GM21737 (cell line): Measurements from ENCODE around the gene SLC6A17.

Experiments
- ATAC-seq: cut with Tn5 transposase; IDR thresholded peaks from one replicate; pipeline ENCODE4 v1.9.1; 2021; ENCODE audit warnings: mild to moderate bottlenecking, moderate library complexity; ENCODE audit not compliant: unreplicated experiment

SLC6A17 gene

DNA sequence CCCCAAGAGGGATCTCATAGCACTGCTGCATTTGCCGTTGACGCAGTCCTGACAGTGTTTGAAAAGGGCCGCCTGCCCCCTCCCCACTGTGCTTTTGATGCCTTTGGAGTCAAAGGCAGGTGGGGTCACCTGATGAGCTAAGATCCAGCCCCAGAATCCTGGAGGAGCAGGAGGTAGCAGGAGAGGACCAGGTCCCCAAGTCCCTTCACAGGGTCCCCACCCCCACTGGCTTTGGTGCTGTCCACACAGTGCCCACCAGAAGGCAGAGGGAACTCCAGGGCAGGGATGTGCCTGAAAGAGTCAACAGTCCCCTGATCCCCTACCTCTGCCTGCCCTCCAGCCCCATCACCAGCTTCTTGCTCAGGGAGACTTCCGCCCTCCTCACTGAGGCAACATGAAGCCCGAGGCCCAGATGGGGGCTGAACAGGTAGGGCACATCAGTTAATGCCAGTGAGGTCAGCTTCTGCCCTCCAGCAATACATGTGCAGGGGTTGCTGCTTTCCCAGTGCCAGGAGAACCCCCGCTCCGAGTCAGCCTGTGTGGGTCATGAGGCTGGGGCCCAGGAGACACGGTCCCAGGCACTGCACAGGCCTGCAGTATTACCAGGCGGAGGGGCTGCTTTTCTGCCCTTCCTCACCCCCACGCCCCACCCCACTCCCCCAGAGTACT, 51.0 kb downstream of the SLC6A17 start:
- no peak for ATAC-seq

DNA sequence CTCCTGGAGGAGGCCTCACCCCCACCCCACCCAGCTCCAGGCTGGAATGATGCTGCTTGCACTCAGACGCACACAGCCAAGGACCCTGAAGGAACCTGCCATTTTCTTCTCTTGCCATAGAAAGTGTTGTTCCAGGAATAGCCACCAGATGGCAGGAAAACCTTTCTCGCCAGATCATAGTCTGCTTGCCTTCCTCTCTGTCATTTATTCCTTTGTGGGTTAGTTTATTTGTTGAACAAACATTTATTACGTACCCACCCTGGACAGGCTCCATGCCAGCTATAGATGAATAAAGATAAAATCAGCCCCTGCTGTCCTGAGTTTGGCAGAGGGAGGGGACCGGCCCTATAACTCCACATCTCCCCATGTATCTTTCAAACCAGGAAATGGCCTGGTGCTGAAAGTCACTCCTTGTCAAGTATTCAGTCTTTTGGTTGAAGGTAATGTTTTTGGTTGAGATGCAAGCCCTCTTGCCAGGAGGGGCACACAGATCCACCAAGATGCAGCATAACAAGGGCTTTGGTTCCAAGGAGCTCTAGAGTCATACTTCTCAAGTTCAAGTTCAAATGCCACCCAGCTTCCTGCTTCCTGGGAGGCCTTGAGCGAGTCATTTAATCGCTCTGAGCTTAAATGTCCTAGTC, 52.8 kb downstream of the SLC6A17 start:
- ATAC-seq: no peak

DNA sequence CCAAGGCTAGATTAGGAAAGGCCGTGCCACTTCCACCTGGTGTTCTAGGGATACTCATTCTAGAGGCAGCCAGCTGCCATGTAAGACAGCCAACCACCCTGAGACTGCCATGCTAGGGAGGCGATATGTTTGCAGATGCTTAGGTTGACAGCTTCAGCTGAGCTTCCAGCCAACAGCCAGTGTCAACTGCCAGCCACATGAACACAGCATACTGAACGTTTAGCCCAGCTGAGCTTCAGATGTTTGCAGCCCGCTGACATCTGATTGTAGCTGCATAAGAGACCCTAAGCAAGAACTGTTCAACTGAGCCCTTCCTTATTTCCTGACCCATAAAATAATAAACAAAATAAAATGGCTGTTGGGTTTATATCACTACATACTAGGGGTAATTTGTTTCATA, 54.9 kb downstream of the SLC6A17 start:
- no peak for ATAC-seq

DNA sequence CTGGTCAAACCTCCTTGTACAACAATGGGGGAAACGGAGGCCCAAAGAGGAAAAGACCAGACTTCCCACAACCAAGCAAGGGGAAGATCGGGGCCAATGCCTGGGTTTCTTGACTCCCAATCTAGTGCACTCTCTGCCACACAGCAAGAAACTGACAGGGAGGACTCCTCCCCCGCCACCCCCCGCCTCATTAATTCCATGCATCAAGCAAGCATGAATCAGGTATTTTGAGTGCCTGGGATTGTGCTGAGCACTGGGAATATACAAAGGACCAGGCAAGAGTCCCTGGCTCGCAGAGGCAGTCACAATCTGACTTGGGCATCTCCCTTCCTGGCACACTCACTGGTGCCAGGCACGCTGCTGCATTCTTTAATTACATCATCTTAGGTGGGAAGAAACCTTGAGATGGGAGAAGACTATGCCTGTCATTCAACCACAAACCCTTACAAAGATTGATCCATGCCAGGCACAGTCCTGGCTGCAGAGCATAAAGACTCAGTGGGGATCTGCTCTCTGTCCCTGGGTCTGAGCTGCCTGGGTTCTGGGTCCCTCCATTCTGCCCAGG, 55.4 kb downstream of the SLC6A17 start:
- no peak for ATAC-seq

DNA sequence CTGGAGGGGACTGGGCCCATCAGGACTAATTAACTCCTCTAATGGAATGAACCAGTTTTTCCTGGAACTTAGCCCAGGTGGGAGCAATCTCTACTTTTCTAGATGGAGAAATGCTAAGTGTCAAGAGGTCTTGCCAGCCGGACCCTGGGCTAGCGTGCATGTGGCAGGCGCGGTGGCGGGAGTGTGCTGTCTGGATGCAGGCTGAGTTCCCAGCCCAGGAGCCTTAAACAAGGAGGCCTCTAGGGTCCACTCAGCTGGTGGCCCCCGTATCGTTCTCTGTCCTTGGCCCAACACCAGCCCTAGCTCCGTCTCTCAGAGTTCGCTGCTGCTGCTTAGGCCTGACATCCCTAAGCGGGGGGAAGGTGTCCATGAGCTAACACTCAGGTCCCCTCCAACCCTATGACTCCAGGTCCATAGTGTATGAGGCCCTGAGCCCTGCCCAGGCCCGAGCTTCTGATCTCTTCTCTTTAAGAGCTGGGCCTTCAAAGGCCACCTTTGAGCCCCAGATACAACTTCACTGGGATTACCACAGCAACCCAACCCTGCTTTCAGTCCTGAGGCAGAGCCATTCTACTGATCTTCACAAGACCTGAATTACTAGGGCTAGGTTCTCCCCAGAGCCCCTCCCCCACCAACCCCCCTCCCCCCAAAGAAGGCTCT, 56.1 kb downstream of the SLC6A17 start:
- ATAC-seq: no peak

DNA sequence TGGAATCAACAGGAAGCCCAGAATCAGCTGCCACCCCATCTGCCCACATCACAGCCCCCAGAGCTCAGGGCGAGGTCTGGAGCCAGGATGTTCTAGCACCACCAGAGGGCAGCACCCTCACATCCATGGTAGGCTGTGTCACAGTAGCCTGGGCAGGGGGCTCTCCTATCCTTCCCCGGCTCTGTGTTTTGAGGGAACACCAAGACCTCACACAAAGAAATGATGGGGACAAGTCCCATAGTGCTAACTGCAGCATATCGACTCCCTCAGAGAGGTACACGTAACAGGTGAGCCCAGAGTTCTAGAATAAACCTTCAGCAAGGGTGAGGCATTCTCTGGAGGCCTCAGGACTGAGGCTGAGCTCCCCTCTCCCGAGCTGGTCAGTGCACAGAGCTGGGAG, 57.5 kb downstream of the SLC6A17 start:
- ATAC-seq: no peak

DNA sequence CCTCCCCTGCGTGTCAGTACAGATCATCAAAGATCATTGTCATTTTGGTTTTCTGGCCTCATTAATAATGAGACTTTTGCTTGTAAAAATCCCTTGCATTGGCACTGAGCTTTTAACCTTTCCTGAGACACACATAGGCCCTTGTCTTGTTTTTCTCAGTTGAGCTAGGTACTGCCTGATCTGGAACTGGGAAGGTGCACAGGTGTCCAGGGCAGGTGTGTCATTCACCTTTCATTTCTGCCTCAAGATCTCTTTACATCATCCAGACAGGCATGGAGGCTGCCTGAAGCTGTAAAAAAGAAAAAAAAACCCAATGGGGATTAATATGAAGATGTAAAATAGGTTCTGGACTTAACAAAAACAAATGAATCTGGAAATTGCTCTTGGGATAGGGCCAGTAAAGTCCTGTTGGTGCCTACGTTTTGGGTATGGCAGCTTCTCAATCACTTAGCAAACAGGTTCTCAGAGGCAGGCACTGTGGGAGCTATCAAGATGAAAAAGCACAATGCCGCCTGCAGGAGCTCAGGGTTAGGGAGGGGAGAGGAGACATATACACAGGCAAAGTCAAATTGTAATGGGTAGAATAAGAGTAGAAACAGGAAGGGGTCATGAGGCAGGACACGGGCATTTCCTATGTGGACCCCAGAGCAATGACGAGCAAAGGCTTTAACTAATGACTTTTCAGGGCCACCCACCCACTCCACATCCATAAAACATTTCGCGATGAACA, 58.8 kb downstream of the SLC6A17 start:
- ATAC-seq: no peak

DNA sequence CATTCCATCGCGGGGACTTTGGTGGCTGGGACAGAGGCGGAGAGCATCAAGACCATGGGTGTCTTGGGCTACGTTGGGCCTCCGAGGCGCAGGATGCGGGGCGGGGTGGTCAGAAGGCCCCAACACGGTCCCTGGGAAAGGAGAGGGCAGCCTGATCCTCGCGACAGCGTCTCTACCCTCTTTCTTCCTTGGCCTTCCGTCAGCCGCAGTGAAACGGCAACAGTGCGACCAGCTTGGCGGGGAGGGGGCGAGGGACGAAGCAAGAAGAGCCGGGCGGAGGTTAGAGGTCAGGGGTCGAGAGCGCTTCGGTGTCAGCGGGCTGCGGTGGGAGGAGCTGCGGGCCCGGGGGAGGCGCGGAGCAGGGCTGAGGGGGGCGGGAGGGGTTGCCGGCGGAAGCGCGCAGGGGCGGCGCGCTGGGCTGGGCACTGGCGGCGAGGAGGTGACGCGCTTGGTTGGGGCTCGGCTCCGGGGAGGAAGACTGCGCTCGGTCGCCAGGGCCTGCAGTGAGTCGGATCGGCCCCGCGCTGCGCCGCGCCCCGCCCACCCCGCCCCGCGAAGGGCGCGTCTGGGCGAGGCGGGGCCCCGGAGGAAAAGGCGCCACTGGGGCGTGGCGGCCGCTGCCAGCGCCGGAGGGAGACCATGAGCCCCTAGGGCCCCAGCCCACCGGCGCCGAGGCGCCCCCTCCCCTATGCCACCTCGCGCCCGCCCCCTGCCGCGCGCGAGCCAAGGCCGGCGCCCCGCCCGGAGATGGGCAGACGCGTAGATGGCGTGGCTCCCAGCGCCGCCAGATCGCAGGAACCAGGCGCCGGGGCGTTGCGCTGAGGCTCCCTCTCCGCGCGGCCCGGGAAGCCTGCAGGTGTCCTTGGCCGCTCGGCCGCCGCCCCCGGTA, 59.7 kb downstream of the SLC6A17 start, which contains the start of gene KCNC4:
KCNC4 (plus strand) TSS at position 600 of the 889 bp plus-strand sequence. CDS start 1,186 bp downstream, outside the sequence.
- ATAC-seq: peak; percentile 76

DNA sequence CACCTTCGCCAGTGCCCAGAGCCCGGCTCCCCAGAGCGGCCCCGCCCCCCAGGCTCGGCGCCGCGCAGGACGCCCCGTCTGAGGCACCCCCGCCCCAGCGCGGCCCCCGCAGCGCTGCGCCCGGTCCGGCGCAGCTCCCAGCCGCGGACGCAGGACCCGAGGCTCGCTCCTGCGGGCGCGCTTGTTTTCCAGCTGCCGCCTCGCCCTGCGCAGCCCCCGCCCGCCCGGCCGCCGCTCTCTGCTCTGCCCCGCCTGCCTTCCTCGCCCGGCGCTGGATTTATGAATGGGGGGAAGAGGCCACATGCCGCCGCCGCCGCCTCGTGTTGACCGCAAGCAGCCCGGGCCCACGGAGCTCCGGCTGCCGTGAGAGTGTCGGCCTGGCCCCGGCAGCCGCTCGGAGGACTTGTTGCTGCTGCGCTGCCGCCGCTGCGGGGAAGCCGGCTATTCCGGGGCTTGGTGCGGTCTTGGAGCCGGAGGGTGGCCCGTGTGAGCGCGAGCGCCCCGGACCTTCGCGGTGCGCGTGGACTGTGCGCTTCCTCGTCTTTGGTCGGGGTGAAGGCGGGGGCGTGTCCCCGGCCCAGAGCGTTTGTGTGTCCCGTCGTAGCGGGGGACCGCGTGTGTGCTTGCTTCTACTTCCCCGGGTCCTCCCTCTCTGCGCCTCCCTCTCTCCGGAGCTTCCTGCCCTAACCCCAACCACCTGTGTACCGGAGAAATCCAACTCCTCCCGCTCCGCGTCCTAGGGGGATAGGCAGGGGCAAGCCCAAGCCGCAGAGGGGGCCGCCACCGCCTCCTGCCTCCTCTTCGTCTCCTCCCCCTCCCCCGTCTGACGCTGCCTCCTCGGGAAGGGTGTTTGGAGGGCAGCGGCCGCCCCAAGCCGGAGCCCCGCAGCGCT, 60.6 kb downstream of the SLC6A17 start:
- ATAC-seq: peak; percentile 21

DNA sequence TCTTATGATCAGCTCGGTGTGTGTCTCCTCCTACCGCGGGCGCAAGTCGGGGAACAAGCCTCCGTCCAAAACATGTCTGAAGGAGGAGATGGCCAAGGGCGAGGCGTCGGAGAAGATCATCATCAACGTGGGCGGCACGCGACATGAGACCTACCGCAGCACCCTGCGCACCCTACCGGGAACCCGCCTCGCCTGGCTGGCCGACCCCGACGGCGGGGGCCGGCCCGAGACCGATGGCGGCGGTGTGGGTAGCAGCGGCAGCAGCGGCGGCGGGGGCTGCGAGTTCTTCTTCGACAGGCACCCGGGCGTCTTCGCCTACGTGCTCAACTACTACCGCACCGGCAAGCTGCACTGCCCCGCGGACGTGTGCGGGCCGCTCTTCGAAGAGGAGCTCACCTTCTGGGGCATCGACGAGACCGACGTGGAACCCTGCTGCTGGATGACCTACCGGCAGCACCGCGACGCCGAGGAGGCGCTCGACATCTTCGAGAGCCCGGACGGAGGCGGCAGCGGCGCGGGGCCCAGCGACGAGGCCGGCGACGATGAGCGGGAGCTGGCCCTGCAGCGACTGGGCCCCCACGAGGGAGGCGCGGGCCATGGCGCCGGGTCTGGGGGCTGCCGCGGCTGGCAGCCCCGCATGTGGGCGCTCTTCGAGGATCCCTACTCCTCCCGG, 61.3 kb downstream of the SLC6A17 start:
- no peak for ATAC-seq

DNA sequence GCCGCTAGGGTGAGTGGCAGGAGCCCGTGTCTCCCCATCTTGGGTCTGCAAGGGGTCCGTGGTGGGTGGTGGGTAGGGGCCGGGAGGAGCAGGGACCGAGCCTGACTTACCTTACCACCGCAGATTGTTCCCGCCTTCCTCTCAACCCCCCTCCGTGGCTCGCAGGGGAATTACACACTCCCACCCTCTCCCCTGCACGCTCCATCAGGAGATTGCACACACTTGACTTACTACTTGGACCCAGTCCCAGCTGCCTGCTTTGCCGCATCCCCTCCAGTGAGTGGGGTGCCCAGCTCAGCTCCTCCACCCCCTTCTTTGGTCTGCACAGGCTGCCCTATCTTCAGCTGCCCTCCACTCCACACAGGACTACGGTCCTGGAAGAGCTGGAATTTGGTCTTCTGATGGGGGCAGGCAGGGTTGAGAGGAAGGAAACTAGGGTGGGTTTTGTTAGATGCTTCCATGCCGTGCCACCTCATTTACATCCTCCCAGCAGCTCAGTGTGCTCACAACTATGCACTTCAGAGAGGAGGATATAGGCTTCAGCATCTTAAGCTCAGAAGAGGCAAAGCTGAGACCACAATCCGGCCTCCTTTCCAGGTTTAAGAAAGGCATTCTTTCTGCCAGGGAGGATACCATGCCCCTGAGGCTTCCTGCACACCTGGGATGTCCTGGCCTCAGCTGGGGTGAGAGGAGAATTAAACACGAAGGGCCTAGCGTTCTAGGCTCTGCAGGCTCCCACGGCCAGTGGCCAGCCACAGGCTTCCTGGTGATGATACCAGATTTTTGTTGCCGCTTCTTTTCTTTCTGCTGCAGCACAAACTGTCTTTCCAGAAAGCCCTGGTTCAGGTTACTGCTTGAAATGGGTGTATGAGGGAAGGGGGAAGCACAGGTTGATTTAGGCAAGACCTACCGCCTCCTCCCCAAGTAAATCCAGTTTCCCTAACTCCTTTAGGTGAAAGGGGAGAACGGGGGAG, 62.2 kb downstream of the SLC6A17 start:
- no peak for ATAC-seq

DNA sequence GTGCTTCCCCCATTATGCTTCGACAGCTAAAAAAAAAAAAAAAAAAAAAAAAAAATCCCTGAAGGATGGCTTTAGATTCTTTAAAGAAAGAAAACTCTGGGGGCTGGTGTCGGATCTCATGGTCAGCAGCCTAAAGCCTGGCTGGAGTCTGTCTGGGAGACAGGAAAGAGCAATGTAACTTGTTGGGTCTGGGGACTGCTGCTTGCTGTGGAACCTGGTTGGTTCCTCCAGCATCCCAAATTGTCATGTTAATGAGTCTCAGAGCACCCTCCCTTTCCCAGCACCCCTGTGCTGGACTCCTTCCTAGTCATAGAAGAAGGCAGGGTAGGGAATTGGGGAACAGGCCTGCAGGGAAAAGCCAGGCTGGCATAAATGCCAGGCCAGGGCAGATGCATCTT, 62.8 kb downstream of the SLC6A17 start:
- ATAC-seq: no peak

DNA sequence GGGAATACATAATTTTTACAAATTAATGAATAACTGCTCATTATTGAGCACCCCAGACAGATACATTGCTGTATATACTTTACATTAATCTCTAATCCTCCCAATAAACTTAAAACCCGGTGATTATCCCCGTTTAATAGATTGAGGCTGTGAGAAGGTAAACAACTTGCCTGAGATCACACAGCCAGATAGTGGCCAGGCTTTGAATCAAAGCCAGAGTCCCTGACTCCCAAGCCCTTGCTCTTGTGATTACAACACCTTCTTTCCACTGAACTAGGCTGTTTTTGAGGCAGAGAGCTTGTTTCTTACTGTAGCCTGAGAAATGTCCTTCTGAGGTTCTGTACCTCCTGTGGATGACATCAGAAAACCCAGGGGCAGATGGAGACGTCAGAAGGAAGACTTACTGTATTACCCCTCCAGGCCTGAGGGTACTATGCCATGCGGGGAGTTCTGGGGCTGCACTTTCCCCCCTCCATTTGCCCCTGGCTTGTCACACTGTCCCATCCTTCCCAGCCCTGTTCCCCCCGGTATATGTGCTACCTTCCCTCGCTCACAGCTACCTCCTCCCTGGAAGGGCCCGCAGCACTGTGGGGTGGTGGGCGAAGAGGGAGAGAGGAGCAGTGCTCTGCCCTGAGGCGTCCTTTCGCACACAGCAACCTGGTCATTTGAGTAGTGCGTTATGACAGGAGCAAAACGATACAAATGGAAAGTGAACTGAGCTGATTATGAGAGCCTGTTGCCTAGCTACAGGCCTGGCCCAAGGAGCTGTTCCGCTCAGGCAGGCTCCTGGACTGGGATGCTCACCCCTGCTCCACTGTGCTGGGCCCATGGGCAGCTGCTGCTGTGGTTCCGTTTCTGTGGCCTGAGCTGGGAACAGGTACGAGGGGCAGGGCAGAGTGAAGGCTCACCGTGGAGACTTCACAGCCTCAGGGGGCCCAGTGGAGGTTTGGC, 64.4 kb downstream of the SLC6A17 start:
- ATAC-seq: no peak

DNA sequence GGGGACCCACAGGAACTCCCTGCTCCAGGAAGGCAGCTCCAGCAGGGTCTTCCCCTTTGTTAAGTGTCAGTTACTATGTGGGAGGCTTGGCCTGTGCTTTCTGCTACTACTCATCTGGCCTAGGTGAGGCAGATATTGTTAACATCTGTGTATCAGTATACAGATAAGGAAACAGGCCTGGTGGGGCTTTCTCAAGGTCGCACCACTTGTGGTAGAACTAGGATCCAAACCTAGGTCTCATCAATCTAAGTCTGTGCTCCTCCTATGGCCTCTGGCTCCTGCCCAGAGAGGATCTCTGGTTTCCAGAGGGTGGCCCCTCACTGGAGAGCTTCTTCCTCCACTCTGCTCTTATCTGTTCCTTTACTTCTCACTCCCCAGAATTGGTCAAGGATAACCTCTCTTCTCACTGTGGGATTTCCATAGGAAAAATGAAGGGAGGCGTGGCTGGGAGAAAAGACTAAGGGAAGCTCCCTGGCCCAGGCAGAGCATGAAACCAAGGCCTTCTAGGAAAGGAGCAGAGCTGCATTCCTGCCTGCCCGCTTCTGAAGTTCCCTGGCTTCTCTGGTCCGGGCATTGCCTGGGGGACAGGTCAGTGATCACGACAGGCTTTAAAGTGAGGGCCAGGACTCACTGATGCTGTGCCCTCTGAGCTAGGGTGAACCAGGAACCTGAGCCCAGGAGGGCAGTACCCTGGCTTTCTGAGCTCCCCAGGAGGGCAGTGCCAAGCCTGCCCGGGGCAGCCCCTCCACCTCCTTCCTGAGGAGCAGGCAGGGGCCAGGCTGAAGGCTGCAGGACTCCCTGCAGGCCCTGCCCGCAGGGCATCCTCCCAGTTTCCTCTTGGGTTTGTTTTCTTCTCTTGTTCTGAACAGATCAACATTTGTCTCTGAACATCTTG, 65.6 kb downstream of the SLC6A17 start:
- no peak for ATAC-seq

DNA sequence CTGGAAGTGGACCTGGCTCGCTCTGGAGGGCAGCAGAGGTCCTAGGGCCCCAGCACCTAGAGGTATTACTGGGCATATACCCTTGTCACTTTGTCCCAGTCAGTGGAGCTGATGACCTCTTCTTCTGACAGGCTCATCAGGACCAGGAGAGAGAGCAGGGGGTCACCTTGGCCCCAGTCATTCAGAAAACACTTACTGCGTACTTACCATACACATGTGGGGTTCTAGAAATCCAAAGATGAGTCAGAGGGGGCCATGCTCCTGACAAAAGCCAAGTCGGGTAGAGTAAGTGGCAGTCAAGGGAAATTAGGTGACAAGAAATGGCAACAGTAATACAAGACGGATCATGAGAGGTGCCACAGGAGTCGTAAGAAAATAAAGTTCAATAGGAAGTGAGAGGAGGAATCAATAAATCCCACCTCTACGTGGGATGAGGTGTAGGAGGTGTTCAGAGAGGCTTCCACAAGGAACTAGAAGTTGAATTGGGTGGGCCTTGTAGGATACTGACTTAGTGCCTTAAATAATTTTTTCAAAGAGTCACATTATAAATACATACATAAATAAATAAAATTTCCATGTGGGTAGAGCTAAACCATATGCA, 66.7 kb downstream of the SLC6A17 start:
- ATAC-seq: no peak
